Mesothelial cell of epicardium (in vitro differentiated cells): Measurements from ENCODE around the gene ERICH6B. TPM values are rescaled to one million over a fixed set of nuclear protein-coding genes. Genes with fewer than 3 reads are reported as not detected.

Experiments
- DNase-seq, 2 experiments: peaks; one replicate each; pipeline ENCODE4 v3.0.0; 2021; ENCODE audit warnings: low spot score in 2 of 2; ENCODE audit not compliant: unreplicated experiment in 2 of 2
- H3K27ac Mint-ChIP-seq: 2 replicates; pipeline ENCODE4 v1.8.0; 2021; ENCODE audit warnings: mixed read lengths
- H3K27me3 Mint-ChIP-seq: 2 replicates; pipeline ENCODE4 v1.8.0; 2021; ENCODE audit warnings: low read depth, mixed read lengths
- H3K36me3 Mint-ChIP-seq: 2 replicates; pipeline ENCODE4 v1.8.0; 2021; ENCODE audit warnings: mixed read lengths
- H3K4me1 Mint-ChIP-seq: 2 replicates; pipeline ENCODE4 v1.8.0; 2021; ENCODE audit warnings: mixed read lengths
- H3K4me3 Mint-ChIP-seq: 2 replicates; pipeline ENCODE4 v1.8.0; 2021; ENCODE audit warnings: mild to moderate bottlenecking, moderate library complexity, mixed read lengths
- H3K9me3 Mint-ChIP-seq: 2 replicates; pipeline ENCODE4 v1.8.0; 2021; ENCODE audit warnings: mixed read lengths
- total RNA-seq: library from RNA; stranded (reverse); gene quantifications from 3 replicates; pipeline ENCODE4 v1.2.1, GENCODE V29; 2021
- TF ChIP-seq, protein P1 (sequence below): fragments of 200-600 bp; sonication (generic); IDR thresholded peaks from one replicate; pipeline ENCODE4 v1.5.0; 2021; ENCODE audit warnings: antibody characterized with exemption; ENCODE audit not compliant: unreplicated experiment

The ERICH6B gene
- total RNA-seq, 1 donor from 2014 or later: not detected

DNA sequence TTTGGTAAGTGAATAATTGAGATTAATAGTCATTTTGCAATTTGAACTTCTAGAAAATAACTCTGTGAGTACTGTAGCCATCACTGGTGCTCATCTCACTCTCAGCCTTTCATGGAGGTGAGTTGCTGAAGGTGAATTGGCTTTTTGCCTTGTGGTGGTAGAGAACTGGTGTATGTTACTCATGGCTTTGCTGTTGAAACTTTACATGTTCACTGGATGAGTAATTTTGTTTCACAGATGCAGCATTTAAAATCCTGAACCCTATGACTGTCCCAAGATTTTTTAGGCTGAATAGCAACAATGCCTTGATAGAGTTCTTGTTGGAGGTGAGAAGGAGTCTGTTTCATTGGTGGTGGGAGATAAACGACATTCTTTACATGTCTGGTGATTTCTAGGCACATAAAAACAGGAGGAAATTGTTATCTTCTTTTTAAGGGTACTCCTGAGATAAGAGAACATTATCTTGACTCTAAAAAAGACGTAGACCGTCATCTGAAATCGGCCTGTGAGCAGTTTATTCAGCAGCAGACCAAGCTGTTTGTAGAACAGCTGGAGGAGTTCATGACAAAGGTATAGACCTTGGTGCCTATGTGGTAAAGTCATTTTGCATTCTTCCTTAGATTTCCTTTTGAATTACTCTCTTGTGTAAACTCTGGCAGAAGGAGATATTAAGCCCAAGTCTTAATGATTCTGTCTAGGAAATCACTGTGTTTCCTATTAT is 96.9 kb downstream of the ERICH6B start:
- Mint-ChIP-seq H3K27me3 (no peaks in the 10 kb centered on the region), H3K27ac (no peak overlapping the region)

DNA sequence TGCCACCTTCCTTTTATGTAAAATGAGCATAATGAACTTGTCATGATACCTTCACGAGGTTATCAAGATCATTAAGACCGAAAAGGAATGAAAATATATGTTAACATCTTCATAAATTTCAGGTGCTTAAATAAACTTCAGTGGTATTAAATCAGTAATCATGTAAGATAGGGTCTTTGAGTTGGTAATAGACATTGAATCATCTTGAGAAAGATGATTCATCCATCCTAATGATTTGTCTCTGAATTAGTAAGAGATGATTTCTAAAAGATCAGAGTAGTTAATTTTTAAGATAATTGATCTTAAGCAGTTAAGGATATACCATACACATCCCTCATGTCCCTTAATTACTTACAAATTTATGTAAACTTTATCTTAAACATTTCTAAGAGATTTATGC is 98.8 kb downstream of the ERICH6B start:
- no peak for DNase-seq
- Mint-ChIP-seq H3K27ac (no peak overlapping the region), H3K4me1 (peaks cover 6% of the 10 kb centered on the region), H3K9me3 (no peaks in the 10 kb centered on the region), H3K27me3 (no peaks in the 10 kb centered on the region), H3K36me3 (peaks cover 36% of the 10 kb centered on the region), H3K4me3 (no peak overlapping the region)
- TF ChIP-seq, protein P1, sequence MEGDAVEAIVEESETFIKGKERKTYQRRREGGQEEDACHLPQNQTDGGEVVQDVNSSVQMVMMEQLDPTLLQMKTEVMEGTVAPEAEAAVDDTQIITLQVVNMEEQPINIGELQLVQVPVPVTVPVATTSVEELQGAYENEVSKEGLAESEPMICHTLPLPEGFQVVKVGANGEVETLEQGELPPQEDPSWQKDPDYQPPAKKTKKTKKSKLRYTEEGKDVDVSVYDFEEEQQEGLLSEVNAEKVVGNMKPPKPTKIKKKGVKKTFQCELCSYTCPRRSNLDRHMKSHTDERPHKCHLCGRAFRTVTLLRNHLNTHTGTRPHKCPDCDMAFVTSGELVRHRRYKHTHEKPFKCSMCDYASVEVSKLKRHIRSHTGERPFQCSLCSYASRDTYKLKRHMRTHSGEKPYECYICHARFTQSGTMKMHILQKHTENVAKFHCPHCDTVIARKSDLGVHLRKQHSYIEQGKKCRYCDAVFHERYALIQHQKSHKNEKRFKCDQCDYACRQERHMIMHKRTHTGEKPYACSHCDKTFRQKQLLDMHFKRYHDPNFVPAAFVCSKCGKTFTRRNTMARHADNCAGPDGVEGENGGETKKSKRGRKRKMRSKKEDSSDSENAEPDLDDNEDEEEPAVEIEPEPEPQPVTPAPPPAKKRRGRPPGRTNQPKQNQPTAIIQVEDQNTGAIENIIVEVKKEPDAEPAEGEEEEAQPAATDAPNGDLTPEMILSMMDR: no peak

More for the DNA sequence above, 96.9 kb downstream of the ERICH6B start:
- H3K4me1 Mint-ChIP-seq: peaks cover 6% of the 10 kb centered on the region
- no peak for DNase-seq
- TF ChIP-seq, protein P1: no peak
- no peaks in the 10 kb centered on the region for H3K9me3 Mint-ChIP-seq
- H3K4me3 Mint-ChIP-seq: no peak overlapping the region
- H3K36me3 Mint-ChIP-seq: peaks cover 34% of the 10 kb centered on the region

DNA sequence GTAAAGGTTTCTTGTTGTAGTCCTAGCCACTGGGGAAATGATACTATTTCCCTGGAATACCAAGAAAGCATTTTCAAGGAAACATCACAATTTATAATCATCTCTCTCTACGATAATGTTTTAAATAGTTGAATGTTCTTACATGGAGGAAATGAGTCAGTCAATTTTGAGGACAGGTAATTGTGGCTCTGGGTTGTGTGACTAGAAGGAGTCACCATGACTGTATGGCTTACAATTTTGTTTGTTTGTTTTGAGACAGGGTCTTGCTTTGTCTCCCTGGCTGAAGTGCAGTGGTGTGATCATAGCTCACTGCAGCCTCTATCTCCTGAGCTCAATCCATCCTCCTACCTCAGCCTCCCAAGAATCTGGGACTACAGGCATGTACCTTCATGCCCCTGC is 103.4 kb downstream of the ERICH6B start:
- H3K27ac Mint-ChIP-seq: no peak overlapping the region

DNA sequence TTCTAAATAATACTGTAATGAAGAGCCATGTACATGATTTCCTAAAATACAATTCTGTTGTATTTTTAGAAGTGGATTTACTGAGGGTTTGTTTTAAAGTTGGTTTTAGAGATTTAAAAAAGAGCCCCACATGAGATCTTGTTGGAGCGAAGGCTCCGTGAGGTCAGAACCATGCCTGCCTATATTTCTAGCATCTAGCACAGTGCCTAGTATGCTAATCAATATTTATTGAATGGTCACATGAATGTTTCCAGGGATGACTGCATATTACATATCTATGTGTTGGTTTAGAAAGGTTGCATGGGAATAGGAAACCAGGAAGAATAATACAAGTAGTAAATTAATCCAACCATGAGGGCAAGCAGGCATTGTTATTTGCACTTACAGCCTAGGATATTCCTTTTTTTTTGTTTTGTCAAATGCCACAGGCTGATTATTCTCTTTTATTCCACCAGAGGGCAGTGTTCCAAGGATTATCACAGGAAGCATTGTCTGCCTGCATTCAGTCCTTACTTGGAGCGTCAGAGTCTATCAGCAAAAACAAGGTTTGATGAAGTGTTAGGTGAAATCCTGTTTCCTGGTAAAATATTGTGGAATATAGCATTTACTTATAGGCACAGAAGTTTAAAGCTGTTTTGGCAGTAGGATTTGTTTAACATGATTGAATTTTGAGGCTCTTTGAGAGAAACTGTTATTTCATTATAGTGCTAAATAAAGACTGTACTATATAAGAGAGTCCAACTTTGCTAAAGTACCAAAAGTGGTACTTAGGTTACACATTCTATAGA is 104.0 kb downstream of the ERICH6B start:
- Mint-ChIP-seq H3K9me3 (no peaks in the 10 kb centered on the region), H3K4me1 (no peaks in the 10 kb centered on the region), H3K27ac (no peak overlapping the region), H3K4me3 (no peak overlapping the region), H3K36me3 (peaks cover 21% of the 10 kb centered on the region), H3K27me3 (no peaks in the 10 kb centered on the region)
- no peak for DNase-seq
- TF ChIP-seq, protein P1: peak; percentile 94

More for the DNA sequence above, 103.4 kb downstream of the ERICH6B start:
- no peak for DNase-seq
- Mint-ChIP-seq H3K4me1 (no peaks in the 10 kb centered on the region), H3K9me3 (no peaks in the 10 kb centered on the region), H3K27me3 (no peaks in the 10 kb centered on the region), H3K4me3 (no peak overlapping the region), H3K36me3 (peaks cover 18% of the 10 kb centered on the region)
- TF ChIP-seq, protein P1: no peak

DNA sequence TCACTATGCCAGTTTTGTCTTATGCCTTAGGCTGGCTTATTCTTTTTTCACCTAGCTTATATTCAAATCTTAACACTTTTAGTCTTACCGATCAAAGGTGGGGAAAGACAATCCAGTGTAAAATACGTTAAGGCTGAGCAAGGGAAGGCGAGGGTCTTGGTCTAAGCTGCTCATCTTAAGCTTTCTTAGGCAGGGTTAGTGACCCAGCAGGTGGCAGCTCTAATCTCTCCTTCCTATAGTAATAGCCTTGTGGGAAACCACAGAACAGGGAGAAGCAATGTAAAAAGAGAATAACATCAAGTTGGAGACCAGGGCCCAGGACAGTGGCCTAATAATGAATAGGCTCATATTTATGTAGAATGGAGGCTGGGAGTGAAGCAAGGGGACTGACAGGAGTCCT is 104.9 kb downstream of the ERICH6B start:
- H3K27ac Mint-ChIP-seq: no peak overlapping the region

More for the DNA sequence above, 104.9 kb downstream of the ERICH6B start:
- H3K36me3 Mint-ChIP-seq: peaks cover 24% of the 10 kb centered on the region
- H3K27me3 Mint-ChIP-seq: no peaks in the 10 kb centered on the region
- no peaks in the 10 kb centered on the region for H3K4me1 Mint-ChIP-seq
- DNase-seq: no peak
- no peak overlapping the region for H3K4me3 Mint-ChIP-seq
- no peaks in the 10 kb centered on the region for H3K9me3 Mint-ChIP-seq
- TF ChIP-seq, protein P1: no peak
